HAP-1 (cell line): ENCODE measurements around the gene RAB31.
A peak's percentile ranks its signal among the peaks of the same experiment; 100 is the strongest.
"Not testable (repeated sequence)": the region's sequence is repeated elsewhere in the genome, so short reads cannot be mapped to it uniquely, and the experiment has no call there.

ENCODE experiments used
- DNase-seq, 2 experiments: peaks; one replicate each; pipeline ENCODE4 v3.0.0-alpha.2; 2016 to 2020; ENCODE audit warnings: low spot score in 2 of 2
- H3K27me3 ChIP-seq: fragments of 250-450 bp; sonication (Bioruptor Pico); 2 replicates; pipeline ENCODE4 v1.5.1; 2020; ENCODE audit warnings: low read depth, mild to moderate bottlenecking, moderate library complexity
- H3K36me3 ChIP-seq: fragments of 250-450 bp; sonication (Bioruptor Pico); replicated peaks from 2 replicates; pipeline ENCODE4 v1.5.1; 2020; ENCODE audit warnings: mild to moderate bottlenecking
- H3K4me1 ChIP-seq: fragments of 250-450 bp; sonication (Bioruptor Pico); 2 replicates; pipeline ENCODE4 v1.5.1; 2020; ENCODE audit warnings: mild to moderate bottlenecking
- H3K4me3 ChIP-seq: fragments of 250-450 bp; sonication (Bioruptor Pico); 2 replicates; pipeline ENCODE4 v1.5.1; 2020; ENCODE audit warnings: mild to moderate bottlenecking, moderate library complexity
- H3K9me3 ChIP-seq: fragments of 250-450 bp; sonication (Bioruptor Pico); 2 replicates; pipeline ENCODE4 v1.5.1; 2020; ENCODE audit warnings: mild to moderate bottlenecking, moderate library complexity
- in situ Hi-C: fragments of 300-500 bp; cut with MboI; formaldehyde crosslinking; loops from 3 replicates; pipeline ENCODE4 v1.14.3; 2020; ENCODE audit warnings: low sequenced_read_pairs, inconsistent platforms, mixed read lengths

Gene RAB31

GRCh38 chr18:9708057-9708433, at the start of gene RAB31:
Gene RAB31, plus strand, starts transcription at chr18:9708301. Its CDS starts 105 bp downstream, at chr18:9708406.
- no peaks in the 10 kb centered on the region for H3K27me3 ChIP-seq
- in situ Hi-C loops = no loop called here
- DNase-seq = peak; percentile 56 to 75
- no peaks in the 10 kb centered on the region for H3K9me3 ChIP-seq
- peak within 1 kb of the TSS; percentile 72 for H3K4me3 ChIP-seq
- H3K4me1 ChIP-seq = peaks cover 10% of the 10 kb centered on the region
- no peaks in the 10 kb centered on the region for H3K36me3 ChIP-seq

- Histone ChIP-seq H3K9me3 (no peaks in the 10 kb centered on the region), H3K4me1 (no peaks in the 10 kb centered on the region; the same call in 1 of the 2 replicates), H3K27me3 (no peaks in the 10 kb centered on the region), H3K4me3 (no peak overlapping the region), H3K36me3 (no peaks in the 10 kb centered on the region)
- DNase-seq = no peak
- in situ Hi-C loops = no loop called here
Observed at GRCh38 chr18:9659499-9660375, 48.4 kb upstream of the RAB31 start.

GRCh38 chr18:9661564-9661963, 46.5 kb upstream of the RAB31 start:
- H3K36me3 ChIP-seq = no peaks in the 10 kb centered on the region
- H3K9me3 ChIP-seq = no peaks in the 10 kb centered on the region
- no peak for DNase-seq
- H3K27me3 ChIP-seq = no peaks in the 10 kb centered on the region
- H3K4me1 ChIP-seq = no peaks in the 10 kb centered on the region; the same call in 1 of the 2 replicates
- H3K4me3 ChIP-seq = no peak overlapping the region
- in situ Hi-C loops = no loop called here

- no peaks in the 10 kb centered on the region; the same call in 1 of the 2 replicates for H3K4me1 ChIP-seq
- no peaks in the 10 kb centered on the region for H3K36me3 ChIP-seq
- in situ Hi-C loops = no loop called here
- no peaks in the 10 kb centered on the region for H3K9me3 ChIP-seq
- H3K27me3 ChIP-seq = no peaks in the 10 kb centered on the region
- no peak for DNase-seq
- no peak overlapping the region for H3K4me3 ChIP-seq
Observed at GRCh38 chr18:9663377-9663776, 44.7 kb upstream of the RAB31 start.

GRCh38 chr18:9665314-9665713, 42.8 kb upstream of the RAB31 start:
- DNase-seq = peak in 1 of 2 experiments; percentile 23
- Histone ChIP-seq H3K9me3 (no peaks in the 10 kb centered on the region), H3K36me3 (no peaks in the 10 kb centered on the region), H3K27me3 (no peaks in the 10 kb centered on the region), H3K4me1 (no peaks in the 10 kb centered on the region; the same call in 1 of the 2 replicates), H3K4me3 (no peak overlapping the region)
- in situ Hi-C loops = no loop called here

GRCh38 chr18:9666548-9666947, 41.6 kb upstream of the RAB31 start:
- Histone ChIP-seq H3K9me3 (no peaks in the 10 kb centered on the region), H3K4me3 (no peak overlapping the region), H3K27me3 (no peaks in the 10 kb centered on the region), H3K4me1 (no peaks in the 10 kb centered on the region; the same call in 1 of the 2 replicates), H3K36me3 (no peaks in the 10 kb centered on the region)
- in situ Hi-C loops = no loop called here
- no peak for DNase-seq

GRCh38 chr18:9669016-9669415, 39.1 kb upstream of the RAB31 start:
- no peak overlapping the region for H3K4me3 ChIP-seq
- H3K36me3 ChIP-seq = no peaks in the 10 kb centered on the region
- in situ Hi-C loops = no loop called here
- no peaks in the 10 kb centered on the region for H3K9me3 ChIP-seq
- no peaks in the 10 kb centered on the region for H3K27me3 ChIP-seq
- H3K4me1 ChIP-seq = no peaks in the 10 kb centered on the region; the same call in 1 of the 2 replicates
- DNase-seq = no peak

- Histone ChIP-seq H3K27me3 (no peaks in the 10 kb centered on the region), H3K9me3 (no peaks in the 10 kb centered on the region), H3K4me3 (no peak overlapping the region), H3K36me3 (no peaks in the 10 kb centered on the region), H3K4me1 (no peaks in the 10 kb centered on the region)
- in situ Hi-C loops = no loop called here
- DNase-seq = no peak
Observed at GRCh38 chr18:9671214-9671613, 36.9 kb upstream of the RAB31 start.

GRCh38 chr18:9673296-9674251, 34.5 kb upstream of the RAB31 start:
- Histone ChIP-seq H3K36me3 (no peaks in the 10 kb centered on the region), H3K9me3 (no peaks in the 10 kb centered on the region), H3K4me1 (no peaks in the 10 kb centered on the region), H3K4me3 (no peak overlapping the region), H3K27me3 (no peaks in the 10 kb centered on the region)
- DNase-seq = peak in 1 of 2 experiments; percentile 40
- in situ Hi-C loops = no loop called here

- H3K9me3 ChIP-seq, H3K36me3 ChIP-seq, H3K4me3 ChIP-seq, H3K4me1 ChIP-seq, in situ Hi-C loops, H3K27me3 ChIP-seq, DNase-seq: not testable (repeated sequence)
Observed at GRCh38 chr18:9678216-9678615, 29.9 kb upstream of the RAB31 start.

- no peaks in the 10 kb centered on the region for H3K27me3 ChIP-seq
- no peaks in the 10 kb centered on the region for H3K4me1 ChIP-seq
- H3K9me3 ChIP-seq = no peaks in the 10 kb centered on the region
- H3K36me3 ChIP-seq = no peaks in the 10 kb centered on the region
- no peak for DNase-seq
- in situ Hi-C loops = no loop called here
- H3K4me3 ChIP-seq = no peak overlapping the region
Observed at GRCh38 chr18:9679125-9679524, 29.0 kb upstream of the RAB31 start.

GRCh38 chr18:9681217-9681616, 26.9 kb upstream of the RAB31 start:
- no peaks in the 10 kb centered on the region for H3K9me3 ChIP-seq

GRCh38 chr18:9682572-9682971, 25.5 kb upstream of the RAB31 start:
- DNase-seq = no peak
- in situ Hi-C loops = no loop called here
- H3K4me1 ChIP-seq = no peaks in the 10 kb centered on the region
- no peak overlapping the region for H3K4me3 ChIP-seq
- H3K36me3 ChIP-seq = no peaks in the 10 kb centered on the region
- H3K9me3 ChIP-seq = no peaks in the 10 kb centered on the region
- no peaks in the 10 kb centered on the region for H3K27me3 ChIP-seq

More at GRCh38 chr18:9681217-9681616, 26.9 kb upstream of the RAB31 start:
- in situ Hi-C loops = no loop called here
- peak in 1 of 2 experiments; percentile 16 for DNase-seq
- no peaks in the 10 kb centered on the region for H3K4me1 ChIP-seq
- H3K4me3 ChIP-seq = no peak overlapping the region
- no peaks in the 10 kb centered on the region for H3K27me3 ChIP-seq
- no peaks in the 10 kb centered on the region for H3K36me3 ChIP-seq
